ENCODE results near the gene NHSL1. TPM values are rescaled to one million over a fixed set of nuclear protein-coding genes. Genes with fewer than 3 reads are reported as not detected.
A peak's percentile ranks its signal among the peaks of the same experiment; 100 is the strongest.

NHSL1 gene
- total and polyA plus RNA-seq, 2 of the 8 experiments (the other 6 are each of a cell fraction or from before 2014, with no cell fraction given) = 7.2 to 32.4 TPM

DNA sequence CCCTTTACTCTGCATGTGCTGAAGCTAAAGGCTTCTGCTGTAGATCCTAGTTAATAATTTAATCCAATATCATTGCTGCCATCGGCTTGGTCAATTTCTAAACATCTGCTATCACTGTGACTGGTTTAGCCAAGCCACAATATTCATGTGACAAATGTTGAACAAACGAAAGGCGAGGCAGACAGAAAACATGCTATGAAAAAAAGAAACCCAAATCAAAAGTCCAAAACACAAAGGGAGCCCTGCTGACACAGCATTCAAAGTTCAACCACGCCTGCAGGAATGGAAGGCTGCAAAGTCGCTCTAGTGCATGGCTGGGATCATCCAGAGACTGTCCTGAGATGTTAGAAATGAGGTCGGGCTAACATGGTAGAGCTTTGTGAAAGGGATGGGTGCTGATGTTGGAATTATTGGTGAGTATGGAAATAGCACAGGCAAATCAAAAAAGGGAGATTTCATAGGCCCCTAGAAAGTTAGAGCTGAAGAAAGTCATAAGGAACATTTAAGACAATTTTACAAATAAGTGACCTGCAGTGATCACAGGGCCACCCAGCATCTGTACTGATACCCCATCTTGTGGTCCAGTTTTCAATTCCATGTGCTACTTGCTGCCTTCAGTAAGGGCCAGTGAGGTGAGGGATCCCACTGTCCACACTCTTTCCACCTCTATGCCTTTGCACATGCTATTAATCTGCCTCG, 8.8 kb upstream of the NHSL1 start:
- Histone ChIP-seq H3K56ac (replicated peaks; ENCODE audit: insufficient read length, low read depth, low read length) (no peak overlapping the region), H2BK15ac (ENCODE audit: low read length) (no peak overlapping the region), H2AK5ac (ENCODE audit: low read depth, low read length) (no peak overlapping the region), H4K8ac (ENCODE audit: extremely low read depth, insufficient read depth, low read length) (no peak overlapping the region), H3K4ac (replicated peaks; ENCODE audit: insufficient read length, low read depth, low read length) (no peak overlapping the region), H4K91ac (replicated peaks; ENCODE audit: insufficient read length, low read length) (no peak overlapping the region), H3K4me1 (replicated peaks in 1 of 4; ENCODE audit: control insufficient read depth in 3 of 4, insufficient read depth in 4 of 4, low read length in 3 of 4) (peaks cover 0 to 8% (median 2%) of the 10 kb centered on the region in 4 experiments; a peak in 3 of 7 replicates), H2BK12ac (ENCODE audit: low read depth, low read length) (no peak overlapping the region), H2BK5ac (ENCODE audit: low read depth, low read length) (no peak overlapping the region), H3K23ac (ENCODE audit: insufficient read length) (no peak overlapping the region), H2BK20ac (ENCODE audit: low read length) (no peak overlapping the region), H2BK120ac (replicated peaks; ENCODE audit: low read depth, low read length) (no peak overlapping the region), H3K23me2 (ENCODE audit: low read depth, low read length) (no peaks in the 10 kb centered on the region), H3K9ac (replicated peaks in 1 of 4; ENCODE audit: extremely low read depth in 1 of 4, low read depth in 3 of 4, low read length in 3 of 4) (no peak overlapping the region), H3K14ac (ENCODE audit: insufficient read length) (no peak overlapping the region), H3K27ac (ENCODE audit: low read depth, low read length) (no peak overlapping the region), H3K9me3 (ENCODE audit: insufficient read depth in 2 of 2, low read depth in 1 of 2, low read length in 1 of 2) (no peaks in the 10 kb centered on the region), H3K79me1 (ENCODE audit: low read depth, low read length) (no peaks in the 10 kb centered on the region), H3K18ac (ENCODE audit: extremely low read depth, low read length) (peak overlapping the region; percentile 26; the same call in 1 of the 2 replicates), H3K79me2 (ENCODE audit: control insufficient read depth in 1 of 2, insufficient read depth in 2 of 2, low read length in 2 of 2) (peaks cover 0 to 11% of the 10 kb centered on the region in 2 experiments; a peak in 1 of 4 replicates), H3K4me3 (ENCODE audit: extremely low read depth in 1 of 4, insufficient read depth in 2 of 4, low read depth in 3 of 4, low read length in 4 of 4) (no peak overlapping the region), H3K27me3 (replicated peaks in 1 of 4; ENCODE audit: control insufficient read depth in 3 of 4, extremely low read depth in 1 of 4, insufficient read depth in 3 of 4, low read length in 3 of 4) (peaks cover 0 to 1% (median 0%) of the 10 kb centered on the region in 4 experiments; a peak in 1 of 7 replicates), H3K36me3 (ENCODE audit: control insufficient read depth in 2 of 4, insufficient read depth in 4 of 4, low read length in 3 of 4) (no peaks in the 10 kb centered on the region), H4K5ac (ENCODE audit: insufficient read length, low read depth, low read length) (no peak overlapping the region), H3K4me2 (ENCODE audit: insufficient read depth in 1 of 2, low read depth in 2 of 2, low read length in 2 of 2) (no peak overlapping the region), H2AFZ (ENCODE audit: low read length) (no peak overlapping the region), H4K20me1 (replicated peaks in 1 of 2; ENCODE audit: control insufficient read depth in 1 of 2, insufficient read depth in 2 of 2, low read length in 2 of 2) (no peaks in the 10 kb centered on the region)
- DNase-seq (ENCODE audit: low read depth in 1 of 2, low spot score in 2 of 2) (no peak), FAIRE-seq (no peak)
- ChIA-PET CTCF (ENCODE audit: partially characterized antibody) (interaction anchor here (0.9 to 13.8 kb wide), 27 partner anchors 8 to 392 kb away, joined by 3 to 192 read pairs (median 4); partner anchors contain the start of genes HEBP2 and NHSL1), POLR2A (ENCODE audit: partially characterized antibody) (interaction anchor here (1.4 to 1.9 kb wide), 2 partner anchors 8 to 10 kb away, joined by 4 to 5 read pairs; no protein-coding TSS in a partner anchor)
- TF ChIP-seq KDM5A (IDR thresholded peaks at IDR 0.05; ENCODE audit: low read length) (no peak), RAD21 (IDR thresholded peaks at IDR 0.05 in 1 of 2, conservative IDR thresholded peaks at IDR 0.05 in 1 of 2; ENCODE audit: low read depth in 2 of 2, low read length in 2 of 2) (peak in 1 of 2 experiments; percentile 29; a peak in 2 of 4 replicates)
- WGBS, 2 experiments (ENCODE audit: extremely low coverage in 1 of 2, insufficient coverage in 1 of 2, insufficient read length in 1 of 2, insufficient replicate concordance in 2 of 2, low coverage in 1 of 2, low lambda C conversion rate in 2 of 2, missing lambda C conversion rate in 1 of 2) = 92% methylated on average over 7 of the region's 7 CpGs; no CpG with 5 or more reads in 1 of the 2 experiments
